ENCODE data around the gene CLRN2. TPM values are rescaled to one million over a fixed set of nuclear protein-coding genes. Genes with fewer than 3 reads are reported as not detected.

Gene CLRN2
- total RNA-seq, 4 donors from 2014 or later: not detected

GRCh38 chr4:17492058-17492741, 22.8 kb upstream of the CLRN2 start:
- TF ChIP-seq POLR2AphosphoS5 (IDR thresholded peaks at IDR 0.05): no peak
- TF ChIP-seq CTCF (IDR thresholded peaks at IDR 0.05): no peak
- TF ChIP-seq EP300 (IDR thresholded peaks at IDR 0.05): no peak
- no peak for TF ChIP-seq POLR2A (IDR thresholded peaks at IDR 0.05)
- Histone ChIP-seq H3K4me3 (no peak overlapping the region), H3K27ac (no peak overlapping the region), H3K27me3 (no peaks in the 10 kb centered on the region), H3K9me3 (no peaks in the 10 kb centered on the region), H3K36me3 (peaks cover 0 to 87% of the 10 kb centered on the region in 2 donors), H3K4me1 (peaks cover 0 to 26% (median 0%) of the 10 kb centered on the region in 3 donors)
- ATAC-seq: no peak
- 0 to 45% methylated on average over 1 to 7 of the region's 15 CpGs for WGBS, 2 donors (ENCODE audit: low coverage in 1 of 2)

GRCh38 chr4:17492876-17493275, 22.1 kb upstream of the CLRN2 start:
- peaks cover 0 to 26% (median 0%) of the 10 kb centered on the region in 3 donors for H3K4me1 ChIP-seq
- no peak overlapping the region for H3K27ac ChIP-seq
- no peaks in the 10 kb centered on the region for H3K9me3 ChIP-seq
- no peak for ATAC-seq
- no peaks in the 10 kb centered on the region for H3K27me3 ChIP-seq
- TF ChIP-seq POLR2AphosphoS5 (IDR thresholded peaks at IDR 0.05) (no peak), POLR2A (IDR thresholded peaks at IDR 0.05) (no peak), EP300 (IDR thresholded peaks at IDR 0.05) (no peak), CTCF (IDR thresholded peaks at IDR 0.05) (no peak)
- 60% methylated on average over 1 of the region's 2 CpGs; no CpG with 5 or more reads in 1 of the 2 donors for WGBS, 2 donors (ENCODE audit: low coverage in 1 of 2)
- H3K36me3 ChIP-seq: peaks cover 0 to 87% of the 10 kb centered on the region in 2 donors
- no peak overlapping the region for H3K4me3 ChIP-seq

- 100% methylated on average over 2 of the region's 4 CpGs; no CpG with 5 or more reads in 1 of the 2 donors for WGBS, 2 donors (ENCODE audit: low coverage in 1 of 2)
- TF ChIP-seq POLR2AphosphoS5 (IDR thresholded peaks at IDR 0.05) (no peak), CTCF (IDR thresholded peaks at IDR 0.05) (no peak), POLR2A (IDR thresholded peaks at IDR 0.05) (no peak), EP300 (IDR thresholded peaks at IDR 0.05) (no peak)
- H3K4me3 ChIP-seq: no peak overlapping the region
- no peak overlapping the region for H3K27ac ChIP-seq
- no peaks in the 10 kb centered on the region for H3K27me3 ChIP-seq
- no peak for ATAC-seq
- H3K4me1 ChIP-seq: peaks cover 0 to 26% (median 0%) of the 10 kb centered on the region in 3 donors
- peaks cover 0 to 87% of the 10 kb centered on the region in 2 donors for H3K36me3 ChIP-seq
- H3K9me3 ChIP-seq: no peaks in the 10 kb centered on the region
Measured at GRCh38 chr4:17493619-17494018, 21.3 kb upstream of the CLRN2 start.

- H3K4me1 ChIP-seq: peaks cover 0 to 26% (median 0%) of the 10 kb centered on the region in 3 donors
- no peak overlapping the region for H3K27ac ChIP-seq
- no peak for ATAC-seq
- no peak overlapping the region for H3K4me3 ChIP-seq
- no peaks in the 10 kb centered on the region for H3K9me3 ChIP-seq
- TF ChIP-seq EP300 (IDR thresholded peaks at IDR 0.05) (no peak), POLR2A (IDR thresholded peaks at IDR 0.05) (no peak), POLR2AphosphoS5 (IDR thresholded peaks at IDR 0.05) (no peak), CTCF (IDR thresholded peaks at IDR 0.05) (no peak)
- H3K27me3 ChIP-seq: no peaks in the 10 kb centered on the region
- 52 to 79% methylated on average over 4 to 7 of the region's 10 CpGs for WGBS, 2 donors (ENCODE audit: low coverage in 1 of 2)
- H3K36me3 ChIP-seq: peaks cover 0 to 87% of the 10 kb centered on the region in 2 donors
Measured at GRCh38 chr4:17494258-17495190, 20.4 kb upstream of the CLRN2 start.
